OCI-LY7 (cell line): Measurements from ENCODE around the gene CDKAL1. TPM values are rescaled to one million over a fixed set of nuclear protein-coding genes. Genes with fewer than 3 reads are reported as not detected.

ENCODE experiments used
- BruUV-seq: library from RNA; stranded (reverse); fragments of 400-500 nt; replicated peaks from 2 replicates; lab custom pipeline; 2021; lab: Mats Ljungman, UMichigan
- CTCF ChIA-PET: fragments of 300-600 bp; sonication (Branson Sonifier 250); formaldehyde crosslinking; loops from one replicate; lab custom pipeline; 2022; ENCODE audit warnings: antibody characterized with exemption; ENCODE audit not compliant: unreplicated experiment; lab: Charles Lee
- POLR2A ChIA-PET: fragments of 300-600 bp; sonication (Branson Sonifier 250); formaldehyde crosslinking; loops from one replicate; lab custom pipeline; 2022; ENCODE audit warnings: antibody characterized with exemption; lab: Charles Lee
- DNase-seq: peaks from one replicate; pipeline ENCODE4 v3.0.0-alpha.2; 2015; ENCODE audit warnings: low spot score
- H2AFZ ChIP-seq: fragments of 200-600 bp; sonication (generic), shearing (Covaris generic); 2 replicates; pipeline ENCODE4 v1.6.1; 2014; ENCODE audit warnings: mild to moderate bottlenecking, antibody characterized with exemption, low read length, moderate library complexity
- H3K27ac ChIP-seq: fragments of 200-600 bp; sonication (generic); 2 replicates; pipeline ENCODE4 v1.5.1; 2014; ENCODE audit warnings: mixed run types, low read depth, mild to moderate bottlenecking, moderate library complexity, low read length, inconsistent platforms; ENCODE audit not compliant: poor library complexity, severe bottlenecking
- H3K36me3 ChIP-seq: fragments of 200-600 bp; sonication (generic); 2 replicates; pipeline ENCODE4 v1.6.1; 2014; ENCODE audit warnings: mild to moderate bottlenecking, antibody characterized with exemption, low read length, moderate library complexity, mixed read lengths; ENCODE audit not compliant: insufficient read depth
- H3K4me1 ChIP-seq: fragments of 200-600 bp; sonication (generic); 2 replicates; pipeline ENCODE4 v1.5.1; 2014; ENCODE audit warnings: mild to moderate bottlenecking, low read length; ENCODE audit not compliant: insufficient read depth, poor library complexity, severe bottlenecking
- H3K4me2 ChIP-seq: fragments of 200-600 bp; sonication (generic); 2 replicates; pipeline ENCODE4 v1.6.1; 2014; ENCODE audit warnings: mild to moderate bottlenecking, low read length
- H3K4me3 ChIP-seq: fragments of 200-600 bp; sonication (generic); 2 replicates; pipeline ENCODE4 v1.5.1; 2014; ENCODE audit warnings: mild to moderate bottlenecking, low read depth, low read length; ENCODE audit not compliant: poor library complexity, severe bottlenecking
- H3K79me2 ChIP-seq: fragments of 200-600 bp; sonication (generic); 2 replicates; pipeline ENCODE4 v1.6.1; 2016; ENCODE audit warnings: low read depth, mild to moderate bottlenecking, low read length, moderate library complexity, mixed read lengths; ENCODE audit not compliant: insufficient read depth
- H3K9me2 ChIP-seq: fragments of 200-600 bp; sonication (generic); 2 replicates; pipeline ENCODE4 v1.6.1; 2016; ENCODE audit warnings: mild to moderate bottlenecking, low read length, mixed read lengths; ENCODE audit not compliant: insufficient read depth
- H3K9me3 ChIP-seq: fragments of 200-600 bp; sonication (generic); 2 replicates; pipeline ENCODE4 v1.6.1; 2014; ENCODE audit warnings: mild to moderate bottlenecking, mixed run types, low read length, mixed read lengths
- H4K20me1 ChIP-seq: fragments of 200-600 bp; sonication (generic); 2 replicates; pipeline ENCODE4 v1.6.1; 2014; ENCODE audit warnings: mild to moderate bottlenecking, antibody characterized with exemption, low read length, moderate library complexity, mixed read lengths; ENCODE audit not compliant: insufficient read depth
- EZH2phosphoT487 ChIP-seq: fragments of 200-600 bp; sonication (generic); IDR thresholded peaks from 2 replicates; pipeline ENCODE4 v1.6.1; 2018; ENCODE audit warnings: low read depth, borderline replicate concordance, mild to moderate bottlenecking, mixed run types, antibody characterized with exemption, low read length, moderate library complexity, mixed read lengths
- intact Hi-C: fragments of 100-400 bp; cut with micrococcal nuclease; formaldehyde crosslinking; loops from one replicate; pipeline ENCODE4 v1.10.0; 2022; ENCODE audit not compliant: unreplicated experiment
- total RNA-seq, 2 experiments: library from RNA; depleted of rRNA in 1 of 2; stranded (reverse); fragments of >200 nt in 1 of 2; shearing (Covaris generic) in 1 of 2; gene quantifications; 2 replicates each; pipeline ENCODE4 v1.2.3, GENCODE V29; 2014 to 2022
- TF ChIP-seq, protein P1 (sequence below): fragments of 200-600 bp; sonication (generic); conservative IDR thresholded peaks from 2 replicates; pipeline ENCODE4 v1.5.1; 2014; ENCODE audit warnings: mild to moderate bottlenecking, antibody characterized with exemption, low read length, moderate library complexity, mixed read lengths

CDKAL1 gene
- total RNA-seq, 2 experiments from 2014 or later: 19.9 to 21.1 TPM

DNA sequence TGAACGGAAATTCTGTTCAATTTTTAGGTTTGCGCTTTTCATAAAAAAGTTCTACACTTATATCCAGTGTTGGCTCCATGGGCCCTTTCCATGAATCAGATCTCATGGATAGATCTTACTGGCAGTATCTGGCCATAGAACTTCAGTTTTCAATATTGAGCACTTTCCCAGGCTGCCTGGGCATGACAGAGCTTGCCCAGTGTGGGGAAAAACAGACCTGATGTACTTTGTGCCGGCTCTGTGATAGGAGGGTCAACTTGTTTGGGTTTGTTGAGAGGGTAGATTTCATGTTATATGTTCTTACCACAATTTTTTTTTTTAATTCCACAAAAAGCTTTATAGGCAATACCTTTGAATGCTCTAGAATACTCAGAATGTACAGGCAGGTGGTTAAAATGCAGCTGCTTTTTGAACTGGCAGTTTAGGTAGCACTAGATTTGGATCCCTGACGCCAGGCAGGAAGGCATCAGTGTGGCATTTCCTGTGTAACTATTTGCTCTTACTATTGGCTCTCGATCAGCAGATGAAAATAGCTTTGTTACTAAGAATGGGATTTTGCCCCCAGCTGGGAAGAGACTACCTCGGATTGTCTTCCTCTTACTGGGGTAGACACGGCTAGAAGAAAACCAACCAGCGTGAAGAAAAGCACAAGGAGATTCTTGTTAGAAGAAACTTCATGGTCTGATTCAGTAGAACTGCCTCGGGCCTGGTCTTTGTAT lies 654.4 kb downstream of the CDKAL1 start:
- H2AFZ ChIP-seq: peak overlapping the region; percentile 10; the same call in 1 of the 2 replicates
- intact Hi-C loops: no loop called here
- H4K20me1 ChIP-seq: no peaks in the 10 kb centered on the region
- H3K4me3 ChIP-seq: no peak overlapping the region
- H3K9me2 ChIP-seq: no peaks in the 10 kb centered on the region
- no peak for TF ChIP-seq EZH2phosphoT487
- TF ChIP-seq, protein P1, sequence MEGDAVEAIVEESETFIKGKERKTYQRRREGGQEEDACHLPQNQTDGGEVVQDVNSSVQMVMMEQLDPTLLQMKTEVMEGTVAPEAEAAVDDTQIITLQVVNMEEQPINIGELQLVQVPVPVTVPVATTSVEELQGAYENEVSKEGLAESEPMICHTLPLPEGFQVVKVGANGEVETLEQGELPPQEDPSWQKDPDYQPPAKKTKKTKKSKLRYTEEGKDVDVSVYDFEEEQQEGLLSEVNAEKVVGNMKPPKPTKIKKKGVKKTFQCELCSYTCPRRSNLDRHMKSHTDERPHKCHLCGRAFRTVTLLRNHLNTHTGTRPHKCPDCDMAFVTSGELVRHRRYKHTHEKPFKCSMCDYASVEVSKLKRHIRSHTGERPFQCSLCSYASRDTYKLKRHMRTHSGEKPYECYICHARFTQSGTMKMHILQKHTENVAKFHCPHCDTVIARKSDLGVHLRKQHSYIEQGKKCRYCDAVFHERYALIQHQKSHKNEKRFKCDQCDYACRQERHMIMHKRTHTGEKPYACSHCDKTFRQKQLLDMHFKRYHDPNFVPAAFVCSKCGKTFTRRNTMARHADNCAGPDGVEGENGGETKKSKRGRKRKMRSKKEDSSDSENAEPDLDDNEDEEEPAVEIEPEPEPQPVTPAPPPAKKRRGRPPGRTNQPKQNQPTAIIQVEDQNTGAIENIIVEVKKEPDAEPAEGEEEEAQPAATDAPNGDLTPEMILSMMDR: no peak
- no TSS peak for BruUV-seq
- no peaks in the 10 kb centered on the region for H3K36me3 ChIP-seq
- H3K9me3 ChIP-seq: no peaks in the 10 kb centered on the region
- DNase-seq: peak; percentile 13
- ChIA-PET CTCF (no interaction called here), POLR2A (interaction anchor here (0.6 to 1.0 kb wide), 2 partner anchors 13 to 379 kb away, joined by 4 to 5 read pairs; no protein-coding TSS in a partner anchor)
- H3K4me1 ChIP-seq: peaks cover 8% of the 10 kb centered on the region
- no peak overlapping the region for H3K27ac ChIP-seq
- H3K79me2 ChIP-seq: no peaks in the 10 kb centered on the region
- H3K4me2 ChIP-seq: 0 out of 2 replicates have a peak overlapping the region, but pooled peaks have one; percentile 28

GRCh38 chr6:21189759-21190158 lies 655.5 kb downstream of the CDKAL1 start:
- BruUV-seq: no TSS peak
- POLR2A ChIA-PET: interaction anchor here (0.6 to 1.0 kb wide), 2 partner anchors 12 to 17 kb away, joined by 3 to 5 read pairs; no protein-coding TSS in a partner anchor

More at GRCh38 chr6:21189759-21190158, 655.5 kb downstream of the CDKAL1 start:
- no peaks in the 10 kb centered on the region for H4K20me1 ChIP-seq
- H3K36me3 ChIP-seq: no peaks in the 10 kb centered on the region
- no peak overlapping the region for H3K27ac ChIP-seq
- no peak overlapping the region for H3K4me2 ChIP-seq
- peaks cover 8% of the 10 kb centered on the region for H3K4me1 ChIP-seq
- H2AFZ ChIP-seq: no peak overlapping the region
- intact Hi-C loops: no loop called here
- H3K4me3 ChIP-seq: no peak overlapping the region
- TF ChIP-seq, protein P1: no peak
- TF ChIP-seq EZH2phosphoT487: no peak
- no peaks in the 10 kb centered on the region for H3K9me3 ChIP-seq
- no peaks in the 10 kb centered on the region for H3K79me2 ChIP-seq
- no peak for DNase-seq
- H3K9me2 ChIP-seq: no peaks in the 10 kb centered on the region
- CTCF ChIA-PET: no interaction called here
